Fibroblast of skin of back (primary cell): ENCODE data around the gene NSF.
A peak's percentile ranks its signal among the peaks of the same experiment; 100 is the strongest.
"Not testable (repeated sequence)": the region's sequence is repeated elsewhere in the genome, so short reads cannot be mapped to it uniquely, and the experiment has no call there.

Source experiments
- DNase-seq: peaks from one replicate; pipeline ENCODE4 v3.0.0-alpha.2; 2013

NSF gene

DNA sequence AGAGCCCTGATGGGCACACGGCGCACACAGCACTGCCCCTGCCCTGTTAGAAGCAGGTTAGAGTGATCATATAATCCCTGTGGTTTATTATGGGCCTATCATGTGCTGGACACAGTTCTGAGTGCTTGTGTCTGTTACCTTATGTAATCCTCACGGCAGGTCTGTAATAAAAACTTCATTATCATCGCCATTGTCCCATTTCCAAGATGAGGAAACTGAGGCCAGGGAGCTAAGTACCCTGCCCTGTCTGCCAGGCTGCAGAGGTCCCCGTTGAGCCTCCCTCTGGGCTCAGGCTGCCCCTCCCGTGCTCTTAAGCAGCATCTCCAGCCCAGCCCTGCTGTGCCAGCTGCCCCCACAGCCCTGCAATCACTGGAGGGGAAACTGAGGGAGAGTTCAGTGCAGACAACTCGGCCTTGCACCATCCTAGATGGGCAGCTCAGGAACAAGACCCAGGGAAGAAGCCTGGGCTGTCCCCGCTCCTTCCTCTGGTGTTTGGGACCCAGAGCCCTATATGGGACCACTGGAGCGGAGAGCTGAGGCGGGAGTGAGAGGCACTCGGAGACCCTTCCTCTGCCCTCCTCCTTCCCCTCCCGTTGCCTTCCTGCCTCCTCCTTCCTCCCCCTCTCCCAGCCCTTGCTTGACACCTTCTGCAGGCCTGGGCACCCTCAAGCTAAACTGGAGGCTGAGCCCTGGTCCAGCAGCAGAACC is 186.0 kb downstream of the NSF start:
- no peak for DNase-seq

DNA sequence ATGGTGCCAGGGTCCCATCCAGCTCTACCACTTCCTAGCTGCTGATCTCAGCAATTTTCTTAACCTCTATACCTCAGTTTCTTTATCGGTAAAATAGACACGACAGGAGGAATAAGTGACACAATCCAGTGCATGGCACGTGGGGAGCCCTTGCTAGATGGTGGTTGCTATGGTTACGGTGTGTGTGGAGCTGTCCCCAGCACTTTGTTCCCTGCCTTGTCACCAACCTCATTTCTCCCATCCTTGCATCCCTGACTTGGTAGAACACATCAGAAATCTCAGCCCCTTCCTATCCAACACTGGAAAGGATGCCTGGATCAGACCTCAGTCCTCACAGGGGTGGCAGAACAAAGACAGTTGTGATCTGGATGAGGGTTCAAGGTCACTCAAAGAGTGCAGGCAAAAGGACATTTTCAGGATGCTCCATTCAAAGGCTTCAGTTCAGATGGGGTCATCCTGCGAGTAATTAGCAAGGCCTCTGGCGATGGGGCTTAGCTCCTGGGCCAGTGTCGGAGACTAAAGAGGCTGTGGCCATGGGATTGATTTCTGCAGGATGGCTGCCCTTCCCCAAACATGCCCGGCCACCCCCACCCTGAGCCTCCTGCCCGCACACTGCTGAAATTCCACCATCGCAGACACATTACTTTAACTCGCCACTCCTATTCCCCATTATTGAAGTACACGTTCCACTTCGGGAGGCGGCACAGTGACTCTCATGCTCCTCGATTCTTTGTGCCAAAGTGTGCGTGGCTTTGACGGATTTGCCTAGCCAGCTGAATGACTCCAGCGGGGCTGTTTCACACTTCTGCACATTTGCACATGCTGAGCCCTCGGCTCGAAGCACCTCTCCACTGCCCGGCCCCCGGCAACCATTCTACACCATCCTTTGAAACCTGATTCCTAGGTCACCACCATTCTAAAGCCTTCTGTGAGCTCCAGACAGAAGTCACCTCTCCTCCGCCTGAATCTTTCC is 187.8 kb downstream of the NSF start:
- no peak for DNase-seq

DNA sequence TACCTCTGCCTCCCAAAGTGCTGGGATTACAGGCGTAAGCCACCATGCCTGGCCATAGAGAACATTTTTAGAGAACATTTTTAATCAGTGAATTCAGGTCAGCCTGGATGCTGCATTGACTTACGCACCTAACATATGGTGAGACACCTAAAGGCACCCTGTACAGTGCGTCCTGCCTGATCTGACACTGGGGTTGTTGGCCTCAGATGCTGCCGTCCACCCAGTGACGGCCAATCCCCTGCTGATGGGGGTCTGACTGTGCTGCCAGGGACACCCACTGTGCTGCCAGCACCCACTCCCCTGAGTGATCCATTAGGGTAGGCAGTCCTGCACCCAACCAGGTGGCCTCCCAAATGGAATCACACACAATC is 189.5 kb downstream of the NSF start:
- no peak for DNase-seq

DNA sequence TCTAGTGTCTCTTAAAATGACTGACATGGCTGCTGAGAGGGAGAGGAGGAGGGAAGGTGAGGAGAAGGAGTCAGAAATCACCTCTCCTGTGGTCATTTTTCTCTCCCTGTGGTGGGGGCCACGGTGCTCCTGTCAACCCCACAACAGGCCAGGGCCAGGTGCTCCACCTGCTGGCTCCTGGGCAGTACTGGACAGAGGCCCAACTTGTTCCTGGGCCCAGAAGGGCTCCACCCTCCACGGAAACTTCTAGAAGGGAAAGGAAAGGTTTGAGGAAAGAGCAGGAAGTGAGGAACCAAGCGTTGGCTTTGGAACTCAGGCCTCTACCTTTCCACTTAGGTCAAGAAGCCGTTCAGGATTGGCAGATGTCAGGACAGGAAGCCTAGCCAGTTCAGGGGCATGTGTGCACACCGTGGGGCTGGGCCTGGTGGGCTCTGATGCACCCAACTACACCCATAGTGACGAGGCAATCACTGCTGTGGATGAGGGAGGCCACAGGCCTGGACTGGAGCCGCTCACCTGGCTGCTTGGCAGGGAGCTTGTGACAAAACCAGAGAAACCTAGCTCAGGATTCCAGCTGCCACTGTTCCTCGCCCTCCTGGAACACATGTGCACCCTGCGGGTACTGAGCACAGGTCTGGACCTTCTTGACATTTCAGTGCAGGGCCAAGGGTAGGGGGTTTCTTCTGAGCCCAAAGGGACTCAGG is 191.9 kb downstream of the NSF start:
- DNase-seq = peak; percentile 33

DNA sequence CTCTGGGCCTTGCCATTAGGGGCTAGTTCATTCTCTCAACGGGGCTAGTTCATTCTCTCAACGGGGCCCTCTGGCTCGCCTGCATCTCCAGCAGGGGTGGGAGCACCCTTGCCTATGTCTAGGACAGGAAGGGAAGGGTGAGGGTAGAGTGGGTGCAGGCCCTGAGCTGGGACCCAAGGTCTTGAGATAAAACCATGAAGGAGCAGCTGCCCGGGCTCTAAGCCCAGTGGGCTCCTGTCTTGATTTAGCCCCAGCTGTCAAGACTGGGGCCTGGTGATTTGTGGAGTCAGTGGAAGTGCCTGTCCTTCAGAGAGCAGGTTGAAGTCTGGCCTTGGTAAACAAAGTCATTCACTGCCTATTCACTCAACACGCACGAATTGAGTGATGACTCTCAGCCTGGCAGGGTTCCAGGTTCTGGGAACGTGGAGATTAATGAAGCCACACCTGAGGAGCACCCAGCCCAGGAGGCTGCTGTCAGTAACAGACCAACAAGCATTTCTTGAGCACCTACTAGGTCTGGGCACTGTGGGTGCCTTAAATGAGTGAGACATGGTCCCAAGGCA is 192.6 kb downstream of the NSF start:
- no peak for DNase-seq

DNA sequence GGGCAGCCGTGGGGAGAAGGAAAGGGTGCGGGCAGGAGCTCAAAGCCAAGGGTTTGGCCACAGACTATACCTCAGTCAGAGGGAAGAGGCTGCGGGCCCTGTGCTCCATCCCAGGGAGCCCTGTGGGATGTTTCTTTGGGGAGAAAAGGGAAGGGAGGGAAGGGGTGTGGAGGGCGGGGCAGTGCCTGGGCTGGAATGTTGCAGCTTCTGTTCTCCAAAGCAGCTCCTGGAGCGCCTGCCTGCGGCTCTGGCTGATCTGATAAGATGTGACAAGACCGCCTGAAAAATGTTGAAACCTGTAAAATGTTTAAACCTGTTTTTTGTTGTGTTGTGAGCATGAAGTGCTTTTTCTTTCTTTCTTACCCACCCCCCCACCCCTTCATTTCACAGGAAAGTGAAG is 195.2 kb downstream of the NSF start:
- DNase-seq = no peak

DNA sequence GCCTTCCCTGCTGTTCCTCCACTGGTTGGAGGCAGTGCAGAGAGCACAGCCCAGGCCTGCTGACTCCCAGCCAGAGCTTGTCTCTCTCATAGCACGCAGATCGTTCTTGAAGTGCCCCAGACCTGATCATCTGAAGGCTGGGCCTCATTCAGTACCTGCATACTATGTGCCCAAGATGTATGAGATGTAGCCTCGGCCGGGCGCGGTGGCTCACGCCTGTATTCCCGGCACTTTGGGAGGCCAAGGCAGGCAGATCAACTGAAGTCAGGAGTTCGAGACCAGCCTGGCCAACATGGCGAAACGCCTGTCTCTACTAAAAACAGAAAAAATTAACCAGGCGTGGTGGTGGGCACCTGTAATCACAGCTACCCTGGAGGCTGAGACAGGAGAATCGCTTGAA is 197.0 kb downstream of the NSF start:
- no peak for DNase-seq

DNA sequence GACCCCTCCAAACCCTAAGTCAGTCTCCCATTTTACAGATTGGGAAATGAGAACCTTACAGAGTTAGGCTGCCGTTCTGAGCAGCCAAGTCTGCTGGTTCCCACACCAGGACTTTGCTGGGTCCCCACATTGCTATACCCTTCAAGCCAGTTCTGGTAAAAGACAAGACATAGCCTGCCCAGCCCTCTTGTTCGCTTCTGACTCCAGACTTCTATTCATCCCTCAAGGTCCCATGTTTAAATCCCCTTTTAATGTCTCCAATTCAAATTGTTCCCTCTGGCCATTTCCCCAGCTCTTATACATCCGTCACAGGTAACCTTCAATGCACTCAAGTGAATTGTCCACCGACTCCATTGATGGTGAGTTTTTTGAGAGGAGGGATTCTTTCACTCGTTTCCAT is 197.8 kb downstream of the NSF start:
- no peak for DNase-seq

DNA sequence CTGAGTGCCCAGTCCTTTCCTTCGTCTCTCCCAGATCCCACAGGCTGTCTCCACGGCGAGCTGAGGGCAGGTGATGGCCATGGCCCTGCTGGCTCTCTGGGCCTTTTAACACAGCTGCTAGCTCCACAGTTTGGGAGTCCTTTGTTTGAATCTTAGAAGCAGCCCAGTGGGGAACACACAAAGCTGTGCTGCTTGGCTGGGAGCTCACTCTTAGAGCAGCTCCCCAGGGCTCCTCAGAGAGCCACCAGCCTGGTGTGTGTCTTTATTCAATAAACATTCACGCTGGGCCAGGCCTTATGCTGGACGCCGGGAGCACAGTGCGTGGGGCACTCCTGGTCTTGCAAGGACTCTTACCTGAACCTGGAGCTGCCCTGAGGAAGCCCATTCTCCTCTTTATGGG is 198.3 kb downstream of the NSF start:
- DNase-seq = no peak

DNA sequence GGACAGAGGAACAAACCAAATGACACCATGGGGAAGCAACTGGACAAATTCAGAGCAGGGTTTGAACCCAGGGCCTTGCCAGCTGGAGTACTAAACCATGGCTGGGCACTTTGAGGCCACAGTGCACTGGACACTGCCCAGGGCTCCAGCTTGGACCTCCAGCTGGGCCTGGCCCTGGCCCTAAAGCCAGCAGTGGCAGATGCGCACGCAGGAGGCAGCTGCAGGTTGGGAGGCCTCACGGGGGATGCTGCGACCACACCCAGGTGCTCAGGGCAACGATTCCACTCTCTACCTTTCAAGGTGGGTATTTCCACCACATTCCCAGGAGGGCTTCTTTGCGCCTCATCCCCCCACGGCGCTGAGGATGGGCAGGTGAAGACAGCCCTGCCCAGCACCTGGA is 199.1 kb downstream of the NSF start:
- no peak for DNase-seq

DNA sequence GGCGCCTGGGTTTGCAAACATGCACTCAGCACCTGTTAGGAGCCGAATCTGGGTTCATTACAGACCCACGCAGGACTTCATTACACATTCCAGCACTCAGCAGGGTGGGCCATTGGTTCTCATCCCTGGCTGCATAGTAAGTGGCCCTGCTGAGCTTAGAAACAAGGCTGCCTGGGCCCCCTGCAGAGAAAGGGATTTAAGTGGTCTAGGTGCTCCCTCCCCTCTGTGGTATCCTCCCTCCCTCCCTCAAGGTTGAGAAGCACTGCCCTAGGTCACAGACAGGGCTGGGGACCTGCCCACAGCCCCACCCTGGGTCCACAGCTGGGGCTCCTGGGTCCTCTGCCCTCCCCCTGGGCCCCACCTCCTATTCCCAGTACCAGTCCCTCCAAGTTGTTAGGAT is 199.7 kb downstream of the NSF start:
- DNase-seq = no peak

DNA sequence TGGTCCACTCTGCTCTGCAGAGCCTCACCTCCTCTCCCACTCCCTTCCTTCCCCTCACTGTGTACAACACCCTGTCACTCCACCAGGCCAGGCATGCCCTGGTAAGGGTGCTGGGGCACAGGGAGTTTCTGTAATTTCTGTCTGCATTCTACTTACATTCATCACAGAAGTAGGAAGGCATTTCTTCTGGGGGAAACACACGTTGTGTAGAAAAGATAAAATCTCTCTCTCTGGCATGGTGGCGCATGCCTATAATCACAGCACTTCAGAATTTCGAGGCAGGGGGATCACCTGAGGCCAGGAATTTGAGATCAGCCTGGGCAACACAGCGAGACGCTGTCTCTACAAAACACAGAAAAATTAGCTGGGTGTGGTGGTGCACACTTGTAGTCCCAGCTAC is 201.1 kb downstream of the NSF start:
- no peak for DNase-seq

DNA sequence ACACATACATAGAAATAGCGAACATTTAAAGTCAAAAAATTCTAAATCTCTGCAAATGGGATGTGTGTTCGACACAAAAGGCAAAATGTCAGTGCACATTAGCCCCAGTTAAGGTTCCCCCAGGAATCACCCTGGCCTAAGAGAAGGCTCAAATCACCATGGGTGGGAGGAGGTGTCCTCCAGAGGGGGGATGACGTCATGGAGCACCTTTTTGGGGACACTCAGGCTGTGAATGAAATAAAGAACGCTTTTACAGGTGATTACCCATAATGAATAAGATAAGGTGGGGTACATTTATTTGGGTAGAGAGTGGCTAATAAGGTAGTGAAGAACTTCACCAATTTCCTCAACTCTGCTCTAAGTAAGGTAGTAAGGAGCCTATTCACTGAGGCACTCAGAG is 201.6 kb downstream of the NSF start:
- no peak for DNase-seq

DNA sequence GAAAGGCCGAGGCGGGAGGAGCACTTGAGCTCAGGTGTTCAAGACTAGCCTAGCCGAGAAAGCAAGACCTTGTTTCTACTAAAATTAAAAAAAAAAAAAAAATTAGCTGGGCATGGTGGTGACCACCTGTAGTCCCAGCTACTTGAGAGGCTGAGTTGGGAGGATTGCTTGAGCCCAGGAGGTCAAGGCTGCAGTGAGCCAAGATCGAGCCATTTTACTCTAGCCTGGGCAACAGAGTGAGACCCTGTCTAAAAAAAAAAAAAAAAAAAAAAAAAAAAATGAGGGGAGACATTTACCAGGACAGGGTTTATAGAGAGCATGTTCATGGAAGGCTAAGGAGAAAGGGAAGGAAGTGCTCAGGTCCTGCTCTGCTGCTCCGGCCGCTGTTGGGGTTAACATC is 202.6 kb downstream of the NSF start:
- DNase-seq = not testable (repeated sequence)

DNA sequence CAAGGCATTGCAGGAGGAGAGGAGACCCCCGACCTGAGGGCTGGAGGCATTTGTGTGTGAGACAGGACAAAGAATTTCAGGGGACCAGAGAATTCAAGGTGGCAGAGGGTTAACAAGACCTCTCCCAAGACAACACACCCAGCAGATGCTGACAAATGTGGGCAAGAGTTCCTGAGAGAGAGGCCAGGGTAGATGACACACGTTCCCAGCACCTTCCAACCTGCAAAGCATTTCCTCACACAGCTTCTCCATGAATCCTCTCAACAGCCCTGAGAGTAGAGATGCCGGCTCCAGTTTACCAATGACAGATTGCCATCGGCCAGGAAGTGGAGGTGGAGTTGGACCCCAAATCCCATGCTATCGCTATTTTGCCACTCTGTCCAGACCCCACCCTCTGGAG is 203.1 kb downstream of the NSF start:
- no peak for DNase-seq

DNA sequence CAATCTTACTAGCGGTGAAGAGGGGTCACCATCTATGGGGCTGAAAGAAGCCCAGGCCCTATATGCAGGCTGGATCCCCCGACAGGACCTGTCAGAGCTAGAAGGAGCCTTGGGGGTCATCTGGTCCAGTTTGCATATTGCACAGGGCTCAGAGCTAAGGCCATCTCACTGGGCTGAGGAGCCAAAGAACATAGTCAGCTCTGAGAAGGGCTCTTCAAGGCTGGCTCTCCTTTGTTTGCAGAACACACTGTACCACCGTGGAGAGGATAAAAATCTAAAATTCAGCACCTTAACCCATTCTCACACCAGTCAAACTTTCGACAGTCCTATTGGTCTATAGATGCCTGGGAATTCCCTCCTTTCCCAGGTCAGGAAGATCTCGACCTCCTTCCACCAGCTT is 203.8 kb downstream of the NSF start:
- DNase-seq = no peak

DNA sequence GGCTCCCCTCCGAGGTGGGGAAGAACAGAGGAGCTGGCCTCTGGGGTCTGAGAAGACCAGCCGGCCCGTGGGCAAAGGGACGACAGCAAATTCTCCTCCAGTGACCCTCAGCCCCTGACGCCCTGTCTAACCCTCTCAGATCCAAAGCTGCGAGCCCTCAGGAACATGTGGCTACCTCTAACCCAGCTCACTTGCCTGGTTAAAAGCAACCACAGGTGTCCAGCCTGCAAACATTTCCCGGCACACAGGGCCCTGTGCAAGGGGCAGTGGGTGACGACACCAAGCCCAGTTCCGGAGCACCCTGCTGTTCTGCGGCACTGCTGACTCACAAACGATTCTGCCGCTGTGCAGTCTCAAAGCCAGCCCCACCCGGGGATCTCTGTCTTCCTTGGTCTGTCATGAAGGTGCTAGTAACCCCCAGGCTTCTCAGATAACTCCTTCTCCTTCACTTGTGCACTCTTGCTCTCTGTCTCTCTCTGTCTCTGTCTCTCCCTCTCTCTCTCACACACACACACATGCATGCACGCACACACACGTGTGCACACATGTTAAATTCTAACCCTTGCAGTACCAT is 205.0 kb downstream of the NSF start:
- DNase-seq = peak; percentile 50

DNA sequence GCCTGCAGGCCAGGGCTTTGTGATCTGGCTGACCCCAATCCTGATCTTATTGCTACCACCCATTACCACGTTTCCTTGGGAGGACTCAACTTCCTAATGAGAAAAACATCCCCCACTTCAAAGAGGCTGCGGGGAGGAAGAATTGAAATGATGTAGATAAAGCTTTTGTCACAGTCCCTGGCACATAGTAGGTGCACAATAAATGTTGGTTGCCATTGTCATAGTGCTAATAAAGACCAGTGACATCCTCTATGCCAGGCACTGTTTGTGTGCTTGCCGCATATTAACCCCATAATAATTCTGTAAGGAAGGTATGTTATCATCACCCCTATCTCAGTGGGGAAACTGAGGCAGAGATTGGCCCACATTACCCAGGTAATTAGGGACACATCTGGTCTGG is 205.6 kb downstream of the NSF start:
- DNase-seq = no peak

DNA sequence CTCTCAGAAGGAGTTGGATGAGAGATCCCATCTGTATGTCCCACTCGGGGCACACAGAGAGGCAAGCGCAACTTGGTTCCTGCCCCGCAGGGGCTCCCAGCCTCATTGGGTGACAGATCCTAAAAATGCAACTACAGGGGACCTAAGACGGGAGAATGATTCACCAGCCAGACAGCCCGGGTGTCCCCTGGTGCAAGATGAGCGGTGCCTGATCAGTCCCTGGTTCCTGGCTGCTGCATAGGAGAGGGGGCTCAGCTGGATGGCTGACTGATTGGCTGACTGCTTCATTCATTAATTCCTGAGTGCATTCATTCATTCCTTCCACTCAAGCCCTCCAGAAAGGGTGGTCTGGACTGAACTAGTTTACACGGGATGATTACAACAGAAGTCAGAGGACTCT is 206.1 kb downstream of the NSF start:
- DNase-seq = no peak

DNA sequence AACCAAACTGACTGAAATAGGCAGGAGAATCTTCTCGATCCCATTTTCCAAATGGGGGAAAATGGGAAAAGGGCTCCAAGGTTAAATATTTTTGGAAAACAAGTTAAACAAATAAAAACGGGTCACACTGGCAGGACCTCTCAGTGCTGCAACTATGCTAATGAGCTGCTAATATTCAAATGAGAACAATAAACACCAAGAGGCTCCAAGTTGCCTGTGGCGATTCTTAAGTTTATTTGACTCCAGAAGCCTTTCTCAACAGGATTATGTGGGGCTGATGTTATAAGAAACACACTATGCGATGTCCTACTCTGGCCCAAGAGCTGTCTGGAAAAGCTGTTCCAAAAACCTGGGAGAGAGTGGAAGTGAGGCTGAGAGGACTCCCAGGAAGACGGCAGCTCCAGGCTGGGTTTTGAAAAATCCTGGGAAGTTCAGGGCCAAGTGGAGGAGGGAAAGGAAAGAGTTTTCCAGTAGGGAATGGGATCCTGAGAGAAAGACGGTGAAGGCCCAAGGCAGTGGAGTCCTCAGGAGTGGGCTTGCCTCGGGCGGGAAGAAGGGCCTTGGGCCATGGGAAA is 206.6 kb downstream of the NSF start:
- DNase-seq = no peak

DNA sequence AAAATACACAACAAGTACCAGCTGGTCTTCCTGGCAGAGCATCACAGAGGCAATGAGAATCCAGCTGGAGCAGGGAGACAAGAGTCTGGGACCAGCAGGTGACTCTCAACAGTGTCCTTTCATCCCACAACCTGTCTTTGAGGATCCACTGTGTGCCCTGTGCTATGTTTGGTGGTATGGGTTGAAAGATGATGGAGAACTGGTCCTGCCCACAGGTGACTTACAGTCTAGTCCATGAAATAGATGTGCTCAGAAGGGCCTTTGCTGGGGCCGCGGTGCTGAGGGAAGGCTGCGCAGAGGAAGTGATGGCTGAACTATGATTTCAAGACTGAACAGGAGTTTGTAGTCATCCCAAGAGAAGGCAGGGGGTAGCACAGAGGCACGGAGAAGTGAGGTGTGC is 210.1 kb downstream of the NSF start:
- no peak for DNase-seq

DNA sequence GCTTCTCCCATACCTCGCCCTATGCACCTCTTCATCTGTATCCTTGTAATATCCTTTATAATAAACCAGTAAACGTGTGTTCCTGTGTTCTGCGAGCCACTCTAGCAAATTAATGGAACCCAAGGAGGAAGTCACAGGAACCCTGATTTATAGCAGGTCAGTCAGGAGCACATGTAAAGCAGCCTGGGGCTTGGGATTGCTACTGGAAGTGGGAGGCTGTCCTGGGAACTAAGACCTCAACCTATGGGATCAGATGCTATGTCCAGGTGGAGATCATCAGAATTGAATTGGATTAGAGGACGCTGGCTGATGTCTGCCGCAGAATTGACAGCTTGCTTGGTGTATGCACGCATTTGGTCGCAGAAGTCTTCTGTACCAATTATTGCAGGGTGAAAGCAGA is 212.3 kb downstream of the NSF start:
- no peak for DNase-seq
